K562 (cell line): ENCODE results near the gene KLHL22. TPM values are rescaled to one million over a fixed set of nuclear protein-coding genes. Genes with fewer than 3 reads are reported as not detected.

Experiments
- CBFB ChIP-seq: sonication (generic); formaldehyde crosslinking; IDR thresholded peaks from 2 replicates; pipeline ENCODE4 v1.4.0; 2020; ENCODE audit warnings: mild to moderate bottlenecking, missing genetic modification reagents
- EHMT2 ChIP-seq: fragments of 450-650 bp; IDR thresholded peaks from 2 replicates; pipeline ENCODE4 v1.6.1; 2018; ENCODE audit warnings: antibody characterized with exemption
- ETV1 ChIP-seq: fragments of 450-650 bp; conservative IDR thresholded peaks from 2 replicates; pipeline ENCODE4 v1.6.1; 2016; ENCODE audit warnings: missing genetic modification characterization, control low read depth, low read depth, missing compliant biosample characterization
- FOS ChIP-seq: IDR thresholded peaks from 3 replicates; pipeline ENCODE4 v1.6.1; 2011; ENCODE audit not compliant: insufficient read length; ENCODE audit errors: extremely low read depth
- FOXJ3 ChIP-seq: sonication (generic); formaldehyde crosslinking; IDR thresholded peaks from 2 replicates; pipeline ENCODE4 v1.4.0; 2020; ENCODE audit warnings: mild to moderate bottlenecking, missing genetic modification reagents
- FOXP1 ChIP-seq: sonication (generic); formaldehyde crosslinking; IDR thresholded peaks from 2 replicates; pipeline ENCODE4 v1.8.0; 2022; ENCODE audit warnings: mild to moderate bottlenecking, missing genetic modification reagents
- HMG20A ChIP-seq: fragments of 450-650 bp; formaldehyde crosslinking; conservative IDR thresholded peaks from 2 replicates; pipeline ENCODE4 v1.4.0; 2020; ENCODE audit warnings: mild to moderate bottlenecking, mixed read lengths
- HNRNPH1 ChIP-seq: fragments of 200-400 bp; formaldehyde crosslinking; optimal IDR thresholded peaks from 2 replicates; pipeline ENCODE3; 2017; ENCODE audit warnings: low read depth, mild to moderate bottlenecking, low read length, moderate library complexity
- MTA1 ChIP-seq: fragments of 450-650 bp; IDR thresholded peaks from 2 replicates; pipeline ENCODE4 v1.6.1; 2017; ENCODE audit warnings: borderline replicate concordance
- NCOR1 ChIP-seq: fragments of 450-650 bp; IDR thresholded peaks from 2 replicates; pipeline ENCODE4 v1.6.1; 2016; ENCODE audit warnings: mild to moderate bottlenecking, moderate library complexity
- NUFIP1 ChIP-seq: fragments of 450-650 bp; IDR thresholded peaks from 2 replicates; pipeline ENCODE4 v1.6.1; 2018; ENCODE audit not compliant: partially characterized antibody
- ZNF121 ChIP-seq: sonication (generic); formaldehyde crosslinking; conservative IDR thresholded peaks from 2 replicates; pipeline ENCODE4 v1.8.0; 2022; ENCODE audit warnings: missing genetic modification reagents
- ZNF134 ChIP-seq: fragments of 250-450 bp; sonication (Bioruptor Pico); conservative IDR thresholded peaks from 2 replicates; pipeline ENCODE4 v1.4.0; 2020
- polyA plus RNA-seq, 8 experiments: library from polyadenylated mRNA; depleted of rRNA in 4 of 8; stranded (reverse) in 5 of 8; unstranded in 3 of 8; fragments of >200 nt; fragmentation: Nextera tagmentation in 2 of 8; fragmentation: Illumina TruSeq in 1 of 8; extraction: Ambion mirVana in 2 of 8; extraction: Trizol in 1 of 8; gene quantifications; 2 replicates each; pipeline versions ENCODE4 v1.2.1 to v1.2.3, GENCODE V29; 2011 to 2014; ENCODE audit warnings: inconsistent platforms in 1 of 8, missing spikeins in 1 of 8
- total RNA-seq, 7 experiments: library from RNA; depleted of rRNA in 6 of 7; stranded (reverse); fragments of >200 nt in 6 of 7; fragmentation: Illumina TruSeq in 2 of 7; extraction: Trizol in 2 of 7; gene quantifications; 2 replicates each; pipeline versions ENCODE4 v1.2.1 to v1.2.3, GENCODE V29; 2011 to 2021; ENCODE audit warnings: low replicate concordance in 1 of 7
- TF ChIP-seq, protein P1 (sequence below), 2 experiments: fragments of 450-650 bp; IDR thresholded peaks; 2 replicates each; pipeline ENCODE4 v1.6.1; 2016; ENCODE audit warnings: mild to moderate bottlenecking in 2 of 2, borderline replicate concordance in 1 of 2, low read depth in 1 of 2, moderate library complexity in 1 of 2
- TF ChIP-seq, protein P2 (sequence below): fragments of 250-450 bp; sonication (Bioruptor Pico); IDR thresholded peaks from 2 replicates; pipeline ENCODE4 v1.5.0; 2021
- TF ChIP-seq, protein P3 (sequence below), 2 experiments: fragments of 450-650 bp in 1 of 2; sonication (generic) in 1 of 2; formaldehyde crosslinking in 1 of 2; IDR thresholded peaks in 1 of 2; conservative IDR thresholded peaks in 1 of 2; 2 replicates each; pipeline versions ENCODE4 v1.6.1 to v1.8.1; 2016 to 2023; ENCODE audit warnings: mild to moderate bottlenecking in 2 of 2, moderate library complexity in 2 of 2, inconsistent platforms in 1 of 2, missing genetic modification reagents in 1 of 2

The KLHL22 gene
- total and polyA plus RNA-seq, 9 of the 15 experiments (the other 6 are each of a cell fraction or from before 2014, with no cell fraction given) = 1.3 to 25.6 (median 15.2) TPM

DNA sequence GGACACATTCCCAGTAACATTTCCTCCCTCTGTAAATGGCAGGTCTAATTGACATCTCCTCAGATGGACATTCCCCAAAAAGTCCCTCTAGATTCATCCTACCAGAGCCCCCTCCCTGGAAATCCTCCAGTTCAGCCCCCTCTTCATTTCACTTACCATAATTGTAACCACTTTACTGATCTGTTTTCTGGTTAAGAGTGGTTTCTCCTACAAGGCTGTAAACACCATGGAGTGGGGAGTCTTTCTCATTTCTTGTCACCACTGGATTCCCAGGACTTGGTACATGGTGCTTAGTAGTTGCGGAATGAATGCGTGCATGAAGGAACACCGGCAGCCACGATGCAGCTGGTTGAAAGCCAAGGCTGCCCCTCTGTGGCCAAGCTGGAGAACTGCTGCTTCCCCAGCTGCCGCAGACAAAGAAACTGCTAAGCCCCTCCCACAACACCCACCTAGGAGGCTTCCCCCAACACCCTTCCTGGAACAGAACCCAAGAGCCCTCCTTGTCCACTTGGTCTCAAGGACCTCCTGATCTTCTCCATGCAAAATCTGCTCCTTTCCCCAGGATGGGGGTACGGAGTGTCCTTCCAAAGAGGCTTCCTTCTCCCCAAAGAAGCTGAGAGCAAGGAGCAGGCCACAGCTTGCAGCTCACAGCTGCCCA lies 39.4 kb downstream of the KLHL22 start (continued):
- TF ChIP-seq, protein P1, sequence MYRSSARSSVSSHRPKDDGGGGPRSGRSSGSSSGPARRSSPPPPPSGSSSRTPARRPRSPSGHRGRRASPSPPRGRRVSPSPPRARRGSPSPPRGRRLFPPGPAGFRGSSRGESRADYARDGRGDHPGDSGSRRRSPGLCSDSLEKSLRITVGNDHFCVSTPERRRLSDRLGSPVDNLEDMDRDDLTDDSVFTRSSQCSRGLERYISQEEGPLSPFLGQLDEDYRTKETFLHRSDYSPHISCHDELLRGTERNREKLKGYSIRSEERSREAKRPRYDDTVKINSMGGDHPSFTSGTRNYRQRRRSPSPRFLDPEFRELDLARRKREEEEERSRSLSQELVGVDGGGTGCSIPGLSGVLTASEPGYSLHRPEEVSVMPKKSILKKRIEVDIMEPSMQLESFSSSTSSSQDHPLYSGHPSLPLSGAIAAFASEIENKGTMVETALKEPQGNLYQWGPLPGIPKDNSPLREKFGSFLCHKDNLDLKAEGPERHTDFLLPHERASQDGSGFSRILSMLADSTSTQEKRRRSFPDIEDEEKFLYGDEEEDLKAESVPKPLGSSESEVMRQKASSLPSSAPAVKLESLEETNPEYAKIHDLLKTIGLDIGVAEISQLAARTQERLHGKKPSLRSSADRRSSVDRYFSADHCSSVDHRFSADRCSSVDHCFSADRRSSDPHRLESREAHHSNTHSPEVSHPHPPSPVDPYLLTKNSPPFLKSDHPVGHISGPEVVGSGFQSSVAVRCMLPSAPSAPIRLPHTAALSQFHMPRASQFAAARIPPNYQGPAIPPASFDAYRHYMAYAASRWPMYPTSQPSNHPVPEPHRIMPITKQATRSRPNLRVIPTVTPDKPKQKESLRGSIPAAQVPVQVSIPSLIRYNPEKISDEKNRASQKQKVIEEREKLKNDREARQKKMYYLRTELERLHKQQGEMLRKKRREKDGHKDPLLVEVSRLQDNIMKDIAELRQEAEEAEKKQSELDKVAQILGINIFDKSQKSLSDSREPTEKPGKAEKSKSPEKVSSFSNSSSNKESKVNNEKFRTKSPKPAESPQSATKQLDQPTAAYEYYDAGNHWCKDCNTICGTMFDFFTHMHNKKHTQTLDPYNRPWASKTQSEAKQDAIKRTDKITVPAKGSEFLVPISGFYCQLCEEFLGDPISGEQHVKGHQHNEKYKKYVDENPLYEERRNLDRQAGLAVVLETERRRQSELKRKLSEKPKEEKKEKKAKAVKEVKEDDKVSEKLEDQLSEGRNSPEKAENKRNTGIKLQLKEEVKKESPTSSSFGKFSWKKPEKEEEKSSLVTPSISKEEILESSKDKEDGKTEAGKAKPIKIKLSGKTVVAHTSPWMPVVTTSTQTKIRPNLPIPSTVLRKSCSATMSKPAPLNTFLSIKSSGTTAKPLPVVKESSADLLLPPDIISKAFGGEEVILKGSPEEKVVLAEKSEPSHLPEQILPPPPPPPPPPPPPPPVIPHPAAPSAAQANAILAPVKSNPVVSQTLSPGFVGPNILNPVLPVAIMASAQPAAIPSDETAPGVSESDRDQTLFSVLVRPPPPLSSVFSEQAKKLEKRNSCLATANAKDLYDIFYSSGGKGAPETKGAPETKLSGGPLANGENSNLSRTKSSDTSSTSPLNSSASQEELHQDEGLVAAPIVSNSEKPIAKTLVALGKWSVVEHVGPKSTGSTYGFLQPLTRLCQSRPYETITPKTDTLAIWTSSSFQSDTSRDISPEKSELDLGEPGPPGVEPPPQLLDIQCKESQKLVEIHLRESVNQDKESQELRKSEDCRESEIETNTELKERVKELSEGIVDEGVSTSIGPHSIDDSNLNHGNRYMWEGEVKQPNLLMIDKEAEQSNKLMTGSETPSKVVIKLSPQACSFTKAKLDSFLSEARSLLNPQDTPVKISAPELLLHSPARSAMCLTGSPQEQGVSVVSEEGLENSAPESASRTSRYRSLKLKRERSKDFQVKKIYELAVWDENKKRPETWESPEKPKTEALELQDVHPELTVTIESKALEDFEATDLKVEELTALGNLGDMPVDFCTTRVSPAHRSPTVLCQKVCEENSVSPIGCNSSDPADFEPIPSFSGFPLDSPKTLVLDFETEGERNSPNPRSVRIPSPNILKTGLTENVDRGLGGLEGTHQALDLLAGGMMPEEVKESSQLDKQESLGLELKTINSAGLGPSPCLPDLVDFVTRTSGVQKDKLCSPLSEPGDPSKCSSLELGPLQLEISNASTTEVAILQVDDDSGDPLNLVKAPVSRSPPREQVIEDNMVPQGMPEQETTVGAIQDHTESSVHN (IDR thresholded peaks at IDR 0.05; ENCODE audit: borderline replicate concordance in 1 of 2, low read depth in 1 of 2) = no peak
- TF ChIP-seq FOXJ3 (no peak), EHMT2 (no peak), MTA1 (no peak; the same call in 1 of the 2 replicates), NUFIP1 (no peak), ZNF134 (CRISPR knock-in tag) (peak; percentile 40; the same call in 1 of the 2 replicates), CBFB (peak; percentile 18), FOS (no peak), HMG20A (CRISPR knock-in tag) (peak; percentile 85; the same call in 1 of the 2 replicates), ETV1 (tag) (no peak), FOXP1 (peak; percentile 88), ZNF121 (CRISPR knock-in tag) (no peak), HNRNPH1 (no peak), NCOR1 (no peak)
- TF ChIP-seq, protein P2, sequence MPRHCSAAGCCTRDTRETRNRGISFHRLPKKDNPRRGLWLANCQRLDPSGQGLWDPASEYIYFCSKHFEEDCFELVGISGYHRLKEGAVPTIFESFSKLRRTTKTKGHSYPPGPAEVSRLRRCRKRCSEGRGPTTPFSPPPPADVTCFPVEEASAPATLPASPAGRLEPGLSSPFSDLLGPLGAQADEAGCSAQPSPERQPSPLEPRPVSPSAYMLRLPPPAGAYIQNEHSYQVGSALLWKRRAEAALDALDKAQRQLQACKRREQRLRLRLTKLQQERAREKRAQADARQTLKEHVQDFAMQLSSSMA (CRISPR knock-in tag) = no peak
- TF ChIP-seq, protein P3, sequence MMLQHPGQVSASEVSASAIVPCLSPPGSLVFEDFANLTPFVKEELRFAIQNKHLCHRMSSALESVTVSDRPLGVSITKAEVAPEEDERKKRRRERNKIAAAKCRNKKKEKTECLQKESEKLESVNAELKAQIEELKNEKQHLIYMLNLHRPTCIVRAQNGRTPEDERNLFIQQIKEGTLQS (IDR thresholded peaks at IDR 0.05) = no peak
- TF ChIP-seq, protein P3 (CRISPR knock-in tag; conservative IDR thresholded peaks at IDR 0.05) = no peak
